Mucosa of gallbladder (tissue), 1 donor: Measurements from ENCODE around the gene MBNL1. TPM values are rescaled to one million over a fixed set of nuclear protein-coding genes. Genes with fewer than 3 reads are reported as not detected.
"Not testable (repeated sequence)": the region's sequence is repeated elsewhere in the genome, so short reads cannot be mapped to it uniquely, and the experiment has no call there.

Source experiments
- DNase-seq: peaks from one replicate; pipeline ENCODE4 v3.0.0-alpha.2; 2020; ENCODE audit warnings: low spot score
- total RNA-seq: library from RNA; stranded (reverse); gene quantifications from one replicate; pipeline ENCODE4 v1.2.1, GENCODE V29; 2021
- donor health status: DM: no; HTN: no; CAD: no.

MBNL1 gene
- total RNA-seq, 1 donor from 2014 or later, result 223 TPM

DNA sequence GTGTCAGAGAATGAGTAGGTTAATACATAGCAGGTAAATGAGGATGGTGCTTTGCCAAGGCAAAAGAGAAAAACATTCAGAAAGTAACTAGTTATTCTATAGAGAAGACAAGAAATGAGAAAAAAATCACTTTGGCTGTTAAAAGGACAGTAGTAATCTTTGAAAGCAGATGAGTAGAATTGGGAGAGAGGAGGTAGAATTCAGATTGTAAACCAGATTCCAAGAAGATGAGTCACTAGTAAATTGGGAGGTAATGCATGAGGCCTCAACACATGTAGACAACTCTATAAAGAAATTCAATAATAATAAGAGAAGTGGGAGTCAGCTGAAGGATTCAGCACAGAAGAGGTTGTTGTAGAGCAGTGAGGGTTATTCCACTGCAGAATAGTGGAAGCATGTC is 81.4 kb downstream of the MBNL1 start:
- DNase-seq, result no peak

- DNase-seq, result no peak
These were observed 82.0 kb downstream of the MBNL1 start for GRCh38 chr3:152350776-152351175.

DNA sequence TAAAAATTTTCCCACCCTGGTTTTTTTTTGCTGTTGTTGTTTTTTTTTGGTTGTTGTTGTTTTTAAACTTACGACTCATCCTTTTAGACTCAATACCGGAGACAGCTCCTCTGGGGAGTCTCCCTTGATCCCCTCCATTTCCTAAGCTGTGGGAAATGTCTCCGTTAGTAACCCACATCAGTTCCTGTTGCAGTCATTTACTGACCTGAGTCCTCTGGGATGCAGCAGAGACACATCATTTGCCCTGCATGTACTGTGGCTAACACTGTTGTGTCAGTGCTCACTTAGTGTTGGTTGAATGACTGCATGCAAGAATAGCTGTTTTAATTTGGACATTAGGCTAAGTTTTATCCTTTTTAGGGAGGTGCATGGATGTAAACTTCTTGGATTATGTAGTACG is 83.8 kb downstream of the MBNL1 start:
- DNase-seq, result no peak

- no peak for DNase-seq
These were observed 84.8 kb downstream of the MBNL1 start for GRCh38 chr3:152353578-152353977.

DNA sequence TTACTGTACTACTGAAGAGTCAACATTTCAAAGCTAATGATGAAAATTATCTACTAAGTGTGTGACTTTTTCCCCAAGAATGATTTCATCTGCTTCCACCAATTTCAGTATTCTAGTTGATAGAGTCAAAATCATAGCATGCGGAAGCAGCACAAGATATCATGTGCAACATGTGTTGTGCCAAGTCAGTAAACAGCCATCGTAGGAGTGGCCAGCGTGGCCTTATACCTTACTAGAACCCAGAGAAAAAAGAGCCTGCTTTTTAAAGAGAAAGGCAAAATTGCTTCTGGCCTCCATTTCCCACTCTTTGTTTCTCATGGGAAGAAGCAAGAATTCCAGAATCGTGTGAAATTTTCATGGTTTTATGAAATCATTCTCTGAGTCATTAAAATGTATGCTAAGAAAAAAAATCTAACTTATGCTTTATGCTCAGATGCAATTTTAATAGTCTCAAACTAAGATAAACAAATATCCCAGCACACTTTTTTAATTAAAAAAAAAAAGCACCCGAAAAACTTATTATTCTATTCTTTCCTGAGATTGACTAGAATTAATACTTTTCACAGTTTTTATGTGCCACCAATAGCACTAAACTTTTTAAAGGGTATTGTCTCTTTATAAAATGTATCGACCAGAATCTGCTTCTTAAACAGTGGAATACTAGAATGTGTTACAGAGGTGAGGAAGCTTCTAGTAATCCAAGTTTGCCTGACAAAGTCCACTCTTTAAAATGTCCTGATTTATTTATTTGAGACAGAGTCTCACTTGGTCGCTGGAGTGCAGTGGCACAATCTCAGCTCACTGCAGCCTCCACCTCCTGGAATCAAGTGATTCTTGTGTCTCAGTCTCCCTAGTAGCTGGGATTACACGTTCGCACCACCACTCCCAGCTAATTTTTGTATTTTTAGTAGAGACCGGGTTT is 87.3 kb downstream of the MBNL1 start:
- DNase-seq, result no peak

- DNase-seq, result no peak
These were observed 88.1 kb downstream of the MBNL1 start for GRCh38 chr3:152356870-152357276.

- DNase-seq, result no peak
These were observed 88.9 kb downstream of the MBNL1 start for GRCh38 chr3:152357587-152357986.

DNA sequence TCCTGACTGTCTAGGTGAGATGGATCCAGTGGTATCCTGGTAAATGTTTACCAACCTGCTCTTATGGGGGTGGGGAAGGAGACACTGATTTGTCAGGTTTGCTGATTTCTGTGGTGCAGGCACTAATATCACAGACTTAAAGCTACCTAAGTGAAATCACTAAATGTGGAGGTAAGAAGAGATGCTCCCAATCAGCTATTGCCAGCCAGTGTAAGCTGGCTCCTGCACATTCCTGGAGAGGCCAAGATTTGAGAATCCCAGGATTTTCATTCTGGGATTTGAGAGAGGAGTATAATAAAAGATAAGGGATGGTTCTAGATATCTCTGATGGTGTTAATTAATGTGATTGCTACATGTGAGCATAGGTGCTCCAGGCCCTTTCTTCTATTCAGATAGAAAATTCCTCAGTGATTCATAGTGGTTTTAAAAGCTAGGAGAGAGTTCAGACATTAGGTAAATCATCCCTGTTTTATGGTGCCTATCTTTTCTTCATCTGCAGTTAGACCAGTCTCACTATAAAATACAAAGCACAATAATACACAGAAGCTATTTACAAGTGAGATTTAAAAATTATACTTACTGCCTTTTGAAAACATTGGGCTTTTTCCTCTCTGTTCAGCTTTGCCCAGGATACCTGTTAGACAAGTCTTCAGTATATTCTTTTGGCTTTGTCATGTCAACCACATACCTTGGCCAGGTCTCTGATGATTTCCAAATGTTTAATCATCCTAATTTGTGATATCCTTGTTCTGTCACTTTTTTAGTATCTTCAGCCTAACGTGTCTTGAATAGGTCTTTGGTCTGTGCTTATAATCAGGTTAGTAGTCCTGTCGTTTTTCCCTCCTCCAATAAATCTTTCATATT is 90.9 kb downstream of the MBNL1 start:
- DNase-seq, result no peak

DNA sequence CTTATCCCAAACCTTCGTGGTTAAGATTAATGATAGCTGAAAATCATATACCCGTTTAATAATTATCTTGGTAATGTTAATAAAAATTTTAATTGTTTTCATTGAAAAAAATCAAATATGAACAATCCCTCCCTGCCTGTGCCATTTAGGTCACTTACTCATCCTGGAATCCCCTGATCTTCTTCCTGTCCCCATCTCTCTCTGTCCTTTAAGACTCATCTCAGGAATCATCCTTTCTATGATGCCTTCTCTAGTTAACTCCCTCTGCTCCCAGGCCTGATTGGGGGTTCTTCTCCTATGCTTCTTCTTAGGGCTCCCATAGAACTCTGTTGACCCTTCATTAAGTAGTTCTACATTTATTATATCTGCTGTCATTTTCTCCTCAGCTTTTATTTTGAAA is 91.6 kb downstream of the MBNL1 start:
- no peak for DNase-seq

- no peak for DNase-seq
These were observed 92.2 kb downstream of the MBNL1 start for GRCh38 chr3:152360966-152361365.

GRCh38 chr3:152362086-152362485 is 93.4 kb downstream of the MBNL1 start:
- no peak for DNase-seq

DNA sequence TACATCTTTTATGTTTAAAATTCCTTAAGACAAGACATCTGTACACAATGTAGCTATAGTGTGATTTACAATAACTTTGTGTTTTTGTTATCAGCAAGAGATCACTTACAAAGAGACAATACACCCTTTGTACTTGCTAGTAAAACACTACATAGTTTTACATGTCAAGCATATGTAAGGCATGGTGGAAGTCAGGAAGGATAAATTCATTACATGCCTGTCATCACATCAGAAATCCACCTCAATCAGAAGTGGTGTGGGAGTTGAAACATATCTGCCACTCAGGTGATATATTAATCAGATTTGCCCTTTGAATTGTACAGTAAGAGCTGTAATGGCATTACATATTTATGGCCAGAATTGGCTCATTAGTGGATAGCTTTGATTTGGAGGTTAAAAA is 95.5 kb downstream of the MBNL1 start:
- no peak for DNase-seq

GRCh38 chr3:152365126-152365525 is 96.4 kb downstream of the MBNL1 start:
- DNase-seq, result no peak

- no peak for DNase-seq
These were observed 97.3 kb downstream of the MBNL1 start for GRCh38 chr3:152365766-152366593.

DNA sequence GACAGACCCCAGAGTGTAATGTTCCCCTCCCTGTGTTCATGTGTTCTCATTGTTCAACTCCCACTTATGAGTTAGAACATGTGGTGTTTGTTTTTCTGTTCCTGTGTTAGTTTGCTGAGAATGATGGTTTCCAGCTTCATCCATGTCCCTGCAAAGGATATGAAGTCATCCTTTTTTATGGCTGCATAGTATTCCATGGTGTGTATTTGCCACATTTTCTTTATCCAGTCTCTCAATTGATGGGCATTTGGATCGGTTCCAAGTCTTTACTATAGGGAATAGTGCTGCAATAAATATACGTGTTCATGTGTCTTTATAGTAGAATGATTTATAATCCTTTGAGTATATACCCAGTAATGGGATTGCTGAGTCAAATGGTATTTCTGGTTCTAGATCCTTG is 98.5 kb downstream of the MBNL1 start:
- DNase-seq, result not testable (repeated sequence)

- DNase-seq, result not testable (repeated sequence)
These were observed 103.9 kb downstream of the MBNL1 start for GRCh38 chr3:152372633-152373032.

- no peak for DNase-seq
These were observed 104.7 kb downstream of the MBNL1 start for GRCh38 chr3:152373379-152373778.

DNA sequence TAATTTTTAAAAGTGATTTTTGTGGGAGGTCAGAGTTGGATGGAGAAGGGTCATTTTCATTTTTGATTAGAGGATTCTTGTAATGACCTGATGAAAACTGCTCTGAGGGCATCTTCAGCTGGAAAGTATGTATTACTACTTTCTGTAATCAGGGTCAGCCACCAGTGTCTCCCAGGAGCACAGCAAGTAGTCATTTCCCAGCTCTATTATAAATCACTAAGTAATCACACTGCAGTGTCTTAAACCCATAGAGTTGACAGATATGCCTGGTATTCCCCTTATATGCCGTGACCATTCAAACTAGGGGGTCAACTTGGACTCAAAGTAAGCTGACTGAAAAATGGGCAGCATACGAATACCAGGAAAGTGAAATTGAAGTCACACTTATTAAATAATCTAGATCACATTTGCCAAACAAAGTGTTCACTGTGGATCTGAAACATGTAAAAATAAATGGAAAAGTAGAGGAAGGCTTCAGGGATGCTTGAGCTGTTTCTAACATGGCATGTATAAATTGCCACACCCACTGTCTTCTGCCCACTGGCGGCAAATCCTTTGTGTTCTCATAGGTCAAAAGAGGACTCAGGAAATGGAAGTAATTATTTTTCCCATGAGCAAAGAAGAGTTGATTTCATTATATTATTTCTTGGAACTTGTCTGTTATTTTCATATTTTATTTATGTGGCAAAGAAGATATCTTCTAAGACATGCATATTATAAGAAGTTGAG is 105.7 kb downstream of the MBNL1 start:
- no peak for DNase-seq

DNA sequence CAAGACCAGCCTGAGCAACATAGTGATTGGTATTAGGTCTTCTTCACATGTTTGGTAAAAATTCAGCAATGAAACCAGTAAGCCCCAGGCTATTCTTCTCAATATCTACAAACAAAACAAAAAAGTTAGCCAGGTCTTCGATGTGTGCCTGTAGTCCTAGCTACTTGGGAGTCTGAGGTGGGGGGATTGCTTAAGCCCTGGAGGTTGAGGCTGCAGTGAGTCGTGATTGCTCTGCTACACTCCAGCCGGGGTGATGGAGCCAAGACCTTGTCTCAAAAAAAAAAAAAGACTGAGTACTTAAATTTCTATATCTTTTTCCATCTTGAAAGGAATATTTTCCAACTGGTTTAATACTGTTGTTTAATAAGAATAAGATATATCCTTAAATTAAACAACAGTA is 106.8 kb downstream of the MBNL1 start:
- DNase-seq, result no peak

GRCh38 chr3:152376351-152377183 is 107.8 kb downstream of the MBNL1 start:
- DNase-seq, result no peak
